Stromal cell of bone marrow (primary cell): ENCODE results near the gene KCNG2.
"Not testable (repeated sequence)": the region's sequence is repeated elsewhere in the genome, so short reads cannot be mapped to it uniquely, and the experiment has no call there.

Source experiments
- DNase-seq: peaks from one replicate; pipeline ENCODE4 v3.0.0-alpha.2; 2012; ENCODE audit warnings: low read depth

Gene KCNG2

GRCh38 chr18:79853303-79853992 is 55.7 kb downstream of the KCNG2 start:
- no peak for DNase-seq

GRCh38 chr18:79853993-79854364 is 56.2 kb downstream of the KCNG2 start:
- DNase-seq: no peak

- DNase-seq: no peak
Observed at GRCh38 chr18:79855147-79855933, 57.6 kb downstream of the KCNG2 start.

GRCh38 chr18:79856119-79857007 is 58.6 kb downstream of the KCNG2 start:
- DNase-seq: no peak

GRCh38 chr18:79857082-79857671 is 59.4 kb downstream of the KCNG2 start:
- peak; percentile 54 for DNase-seq

GRCh38 chr18:79859314-79859713 is 61.6 kb downstream of the KCNG2 start:
- no peak for DNase-seq

- no peak for DNase-seq
Observed at GRCh38 chr18:79861687-79862086, 63.9 kb downstream of the KCNG2 start.

GRCh38 chr18:79862562-79862961 is 64.8 kb downstream of the KCNG2 start:
- DNase-seq: no peak

- no peak for DNase-seq
Observed at GRCh38 chr18:79863161-79864005, 65.6 kb downstream of the KCNG2 start.

- DNase-seq: no peak
Observed at GRCh38 chr18:79864006-79864725, 66.4 kb downstream of the KCNG2 start.

GRCh38 chr18:79864955-79865354 is 67.2 kb downstream of the KCNG2 start:
- not testable (repeated sequence) for DNase-seq

GRCh38 chr18:79865951-79866350 is 68.2 kb downstream of the KCNG2 start:
- not testable (repeated sequence) for DNase-seq

GRCh38 chr18:79866889-79867574 is 69.3 kb downstream of the KCNG2 start:
- no peak for DNase-seq

- DNase-seq: no peak
Observed at GRCh38 chr18:79867666-79868065, 69.9 kb downstream of the KCNG2 start.

- DNase-seq: no peak
Observed at GRCh38 chr18:79868168-79868784, 70.5 kb downstream of the KCNG2 start.

GRCh38 chr18:79868811-79869541 is 71.2 kb downstream of the KCNG2 start:
- no peak for DNase-seq

GRCh38 chr18:79869591-79870300 is 72.0 kb downstream of the KCNG2 start:
- no peak for DNase-seq
